Lower leg skin (tissue), 3 donors: Measurements from ENCODE around the gene LGMN.

Experiments used
- CTCF ChIP-seq, 3 donors: fragments of 450-650 bp; IDR thresholded peaks; one replicate each; pipeline ENCODE4 v1.5.1; 2016; ENCODE audit warnings: antibody characterized with exemption in 3 of 3, mild to moderate bottlenecking in 3 of 3, moderate library complexity in 2 of 3
- POLR2A ChIP-seq, 2 donors: fragments of 450-650 bp; IDR thresholded peaks; one replicate each; pipeline ENCODE4 v1.6.1; 2016 to 2017; ENCODE audit warnings: antibody characterized with exemption in 2 of 2, mild to moderate bottlenecking in 1 of 2, moderate library complexity in 1 of 2

GRCh38 chr14:92695562-92695961 is 52.9 kb downstream of the LGMN start:
- TF ChIP-seq CTCF (IDR thresholded peaks at IDR 0.05), result no peak
- no peak for TF ChIP-seq POLR2A (IDR thresholded peaks at IDR 0.05)
